22Rv1 (cell line): Measurements from ENCODE around the gene LYRM9.

Experiments
- ZFX ChIP-seq: fragments of 450-650 bp; IDR thresholded peaks from 2 replicates; pipeline ENCODE4 v1.6.1; 2017; ENCODE audit warnings: antibody characterized with exemption, borderline replicate concordance
- TF ChIP-seq, protein P1 (sequence below): fragments of 450-650 bp; IDR thresholded peaks from 2 replicates; pipeline ENCODE4 v1.5.1; 2017; ENCODE audit warnings: mild to moderate bottlenecking

- TF ChIP-seq, protein P1, sequence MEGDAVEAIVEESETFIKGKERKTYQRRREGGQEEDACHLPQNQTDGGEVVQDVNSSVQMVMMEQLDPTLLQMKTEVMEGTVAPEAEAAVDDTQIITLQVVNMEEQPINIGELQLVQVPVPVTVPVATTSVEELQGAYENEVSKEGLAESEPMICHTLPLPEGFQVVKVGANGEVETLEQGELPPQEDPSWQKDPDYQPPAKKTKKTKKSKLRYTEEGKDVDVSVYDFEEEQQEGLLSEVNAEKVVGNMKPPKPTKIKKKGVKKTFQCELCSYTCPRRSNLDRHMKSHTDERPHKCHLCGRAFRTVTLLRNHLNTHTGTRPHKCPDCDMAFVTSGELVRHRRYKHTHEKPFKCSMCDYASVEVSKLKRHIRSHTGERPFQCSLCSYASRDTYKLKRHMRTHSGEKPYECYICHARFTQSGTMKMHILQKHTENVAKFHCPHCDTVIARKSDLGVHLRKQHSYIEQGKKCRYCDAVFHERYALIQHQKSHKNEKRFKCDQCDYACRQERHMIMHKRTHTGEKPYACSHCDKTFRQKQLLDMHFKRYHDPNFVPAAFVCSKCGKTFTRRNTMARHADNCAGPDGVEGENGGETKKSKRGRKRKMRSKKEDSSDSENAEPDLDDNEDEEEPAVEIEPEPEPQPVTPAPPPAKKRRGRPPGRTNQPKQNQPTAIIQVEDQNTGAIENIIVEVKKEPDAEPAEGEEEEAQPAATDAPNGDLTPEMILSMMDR = no peak
- no peak for TF ChIP-seq ZFX
Observed at GRCh38 chr17:27895940-27896535, 2.9 kb upstream of the LYRM9 start.
